ENCODE measurements around the gene EFS. TPM values are rescaled to one million over a fixed set of nuclear protein-coding genes. Genes with fewer than 3 reads are reported as not detected.

Gene EFS
- total RNA-seq, 1 experiment from 2014 or later = not detected

DNA sequence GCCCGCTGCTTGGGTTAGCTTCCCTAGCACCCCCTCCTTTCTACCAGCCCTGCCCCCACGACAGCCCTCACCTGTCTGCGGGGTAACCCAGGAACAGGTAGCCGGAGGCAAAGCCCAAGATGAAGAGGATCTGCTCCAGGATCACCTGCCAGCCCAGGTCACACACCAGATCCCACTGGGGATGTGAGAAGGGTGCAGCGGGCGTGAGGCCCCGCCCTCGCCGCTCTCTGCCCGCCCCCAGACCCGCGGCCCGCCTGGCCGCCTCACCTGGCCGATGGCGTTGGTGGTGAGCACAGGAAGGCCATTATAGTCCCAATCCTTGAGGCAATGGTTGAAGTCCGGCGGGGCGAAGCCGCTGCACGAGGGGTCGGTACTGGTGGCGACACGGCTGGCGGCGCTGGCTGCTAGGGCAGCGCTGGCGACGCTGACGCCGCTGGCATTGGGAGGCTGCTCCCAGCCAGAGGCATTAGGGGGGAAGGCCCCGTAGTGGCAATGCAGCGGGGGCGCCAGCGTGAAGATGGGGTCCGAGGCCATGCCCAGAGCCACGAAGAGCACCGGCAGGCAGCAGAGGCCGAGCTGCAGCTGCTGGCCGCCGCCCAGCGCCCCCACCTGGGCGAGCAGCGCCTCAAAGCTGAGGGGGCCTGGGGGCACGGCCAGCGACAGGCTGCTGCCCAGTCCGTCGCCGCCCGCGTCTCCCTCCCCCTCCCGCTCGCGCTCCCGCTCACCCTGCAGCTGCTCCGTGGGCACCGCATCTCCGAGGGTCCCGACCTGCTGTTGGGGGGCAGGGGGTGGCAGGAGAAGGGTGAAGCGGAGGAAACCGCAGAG is 13.1 kb downstream of the EFS start:
- ChIA-PET CTCF (interaction anchor here (0.7 kb wide), 1 partner anchor 28 kb away, joined by 3 read pairs; no protein-coding TSS in a partner anchor), POLR2A (no interaction called here)
- H3K4me1 Mint-ChIP-seq (ENCODE audit: insufficient read depth, unreplicated experiment) = no peaks in the 10 kb centered on the region
- BruUV-seq (replicated peaks) = no TSS peak
- H3K4me3 Mint-ChIP-seq (ENCODE audit: unreplicated experiment) = no peak overlapping the region
- H3K27me3 Mint-ChIP-seq (ENCODE audit: insufficient read depth, unreplicated experiment) = peaks cover 71% of the 10 kb centered on the region
- DNase-seq (ENCODE audit: unreplicated experiment) = no peak
- no peak overlapping the region for H3K27ac Mint-ChIP-seq (ENCODE audit: low read depth, unreplicated experiment)
- TF ChIP-seq, protein P1, sequence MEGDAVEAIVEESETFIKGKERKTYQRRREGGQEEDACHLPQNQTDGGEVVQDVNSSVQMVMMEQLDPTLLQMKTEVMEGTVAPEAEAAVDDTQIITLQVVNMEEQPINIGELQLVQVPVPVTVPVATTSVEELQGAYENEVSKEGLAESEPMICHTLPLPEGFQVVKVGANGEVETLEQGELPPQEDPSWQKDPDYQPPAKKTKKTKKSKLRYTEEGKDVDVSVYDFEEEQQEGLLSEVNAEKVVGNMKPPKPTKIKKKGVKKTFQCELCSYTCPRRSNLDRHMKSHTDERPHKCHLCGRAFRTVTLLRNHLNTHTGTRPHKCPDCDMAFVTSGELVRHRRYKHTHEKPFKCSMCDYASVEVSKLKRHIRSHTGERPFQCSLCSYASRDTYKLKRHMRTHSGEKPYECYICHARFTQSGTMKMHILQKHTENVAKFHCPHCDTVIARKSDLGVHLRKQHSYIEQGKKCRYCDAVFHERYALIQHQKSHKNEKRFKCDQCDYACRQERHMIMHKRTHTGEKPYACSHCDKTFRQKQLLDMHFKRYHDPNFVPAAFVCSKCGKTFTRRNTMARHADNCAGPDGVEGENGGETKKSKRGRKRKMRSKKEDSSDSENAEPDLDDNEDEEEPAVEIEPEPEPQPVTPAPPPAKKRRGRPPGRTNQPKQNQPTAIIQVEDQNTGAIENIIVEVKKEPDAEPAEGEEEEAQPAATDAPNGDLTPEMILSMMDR (IDR thresholded peaks at IDR 0.05; ENCODE audit: unreplicated experiment) = no peak
- no peaks in the 10 kb centered on the region for H3K36me3 Mint-ChIP-seq (ENCODE audit: insufficient read depth, unreplicated experiment)
- H3K9me3 Mint-ChIP-seq (ENCODE audit: unreplicated experiment) = peaks cover 7% of the 10 kb centered on the region
- intact Hi-C loops (cut with micrococcal nuclease) = no loop called here

DNA sequence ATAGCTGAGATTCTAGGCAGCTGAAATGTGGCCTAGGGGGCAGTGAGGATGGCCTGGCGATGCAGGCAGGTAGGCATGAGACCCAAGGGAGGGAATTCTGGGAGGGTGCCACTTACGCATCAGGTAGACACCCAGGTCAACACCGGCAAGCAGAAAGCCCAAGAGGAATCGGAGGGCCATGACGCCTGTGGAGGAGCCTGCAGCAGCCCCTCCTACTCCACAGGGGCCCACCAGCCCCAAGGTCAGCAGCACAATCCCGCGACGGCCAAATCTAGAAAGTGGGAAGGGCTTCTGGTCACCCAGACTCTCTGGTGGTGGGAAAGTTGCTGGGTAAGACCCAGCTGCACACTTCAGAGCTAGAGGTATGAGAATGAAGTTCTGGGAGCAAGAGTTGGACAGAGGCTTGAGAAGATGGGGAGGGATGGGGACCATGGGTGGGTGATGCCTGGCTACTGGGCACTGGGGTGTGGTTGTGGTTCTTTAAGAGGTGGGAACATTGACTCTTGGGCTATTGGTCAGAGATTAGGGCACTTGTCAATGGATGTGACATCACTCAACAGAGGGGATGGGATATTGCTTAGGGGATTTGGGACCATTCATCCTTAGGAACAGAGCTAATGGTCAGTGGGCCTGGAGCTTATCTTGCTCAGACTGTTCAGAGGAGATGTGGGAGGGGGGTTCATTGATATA is 15.7 kb downstream of the EFS start:
- TF ChIP-seq, protein P1 (IDR thresholded peaks at IDR 0.05; ENCODE audit: unreplicated experiment) = no peak
- BruUV-seq (replicated peaks) = no TSS peak
- ChIA-PET POLR2A (no interaction called here), CTCF (interaction anchor here (0.6 to 1.1 kb wide), 4 partner anchors 14 to 31 kb away, joined by 3 to 4 read pairs (median 3); no protein-coding TSS in a partner anchor)
- intact Hi-C loops (cut with micrococcal nuclease) = no loop called here
- H3K4me1 Mint-ChIP-seq (ENCODE audit: insufficient read depth, unreplicated experiment) = no peaks in the 10 kb centered on the region
- H3K9me3 Mint-ChIP-seq (ENCODE audit: unreplicated experiment) = peaks cover 7% of the 10 kb centered on the region
- no peak for DNase-seq (ENCODE audit: unreplicated experiment)
- H3K27me3 Mint-ChIP-seq (ENCODE audit: insufficient read depth, unreplicated experiment) = peaks cover 47% of the 10 kb centered on the region
- no peak overlapping the region for H3K4me3 Mint-ChIP-seq (ENCODE audit: unreplicated experiment)
- H3K27ac Mint-ChIP-seq (ENCODE audit: low read depth, unreplicated experiment) = no peak overlapping the region
- H3K36me3 Mint-ChIP-seq (ENCODE audit: insufficient read depth, unreplicated experiment) = no peaks in the 10 kb centered on the region

DNA sequence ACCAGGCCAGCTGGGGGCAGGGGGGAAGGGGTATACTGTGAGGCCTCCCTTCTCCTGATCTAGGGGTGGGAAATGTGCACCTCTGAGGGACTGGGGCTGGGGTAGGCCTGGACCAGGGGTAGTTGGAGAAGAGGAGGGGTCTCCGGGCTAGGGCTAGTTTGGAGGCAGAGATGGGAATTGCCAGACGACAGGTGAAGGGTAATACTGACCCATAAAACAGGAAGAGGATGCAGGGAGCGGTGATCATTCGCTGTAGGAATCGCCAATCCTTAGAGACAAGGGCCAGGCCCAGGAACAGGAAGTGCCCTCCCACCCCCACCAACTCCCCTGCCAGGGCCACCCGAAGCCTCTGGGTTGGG is 16.7 kb downstream of the EFS start:
- H3K4me1 Mint-ChIP-seq (ENCODE audit: insufficient read depth, unreplicated experiment) = no peaks in the 10 kb centered on the region
- peaks cover 7% of the 10 kb centered on the region for H3K9me3 Mint-ChIP-seq (ENCODE audit: unreplicated experiment)
- DNase-seq (ENCODE audit: unreplicated experiment) = no peak
- TF ChIP-seq, protein P1 (IDR thresholded peaks at IDR 0.05; ENCODE audit: unreplicated experiment) = no peak
- intact Hi-C loops (cut with micrococcal nuclease) = no loop called here
- H3K36me3 Mint-ChIP-seq (ENCODE audit: insufficient read depth, unreplicated experiment) = no peaks in the 10 kb centered on the region
- H3K4me3 Mint-ChIP-seq (ENCODE audit: unreplicated experiment) = no peak overlapping the region
- no TSS peak for BruUV-seq (replicated peaks)
- peaks cover 37% of the 10 kb centered on the region for H3K27me3 Mint-ChIP-seq (ENCODE audit: insufficient read depth, unreplicated experiment)
- POLR2A ChIA-PET = no interaction called here
- no peak overlapping the region for H3K27ac Mint-ChIP-seq (ENCODE audit: low read depth, unreplicated experiment)
- CTCF ChIA-PET = interaction anchor here (0.7 kb wide), 1 partner anchor 21 kb away, joined by 4 read pairs; no protein-coding TSS in a partner anchor

DNA sequence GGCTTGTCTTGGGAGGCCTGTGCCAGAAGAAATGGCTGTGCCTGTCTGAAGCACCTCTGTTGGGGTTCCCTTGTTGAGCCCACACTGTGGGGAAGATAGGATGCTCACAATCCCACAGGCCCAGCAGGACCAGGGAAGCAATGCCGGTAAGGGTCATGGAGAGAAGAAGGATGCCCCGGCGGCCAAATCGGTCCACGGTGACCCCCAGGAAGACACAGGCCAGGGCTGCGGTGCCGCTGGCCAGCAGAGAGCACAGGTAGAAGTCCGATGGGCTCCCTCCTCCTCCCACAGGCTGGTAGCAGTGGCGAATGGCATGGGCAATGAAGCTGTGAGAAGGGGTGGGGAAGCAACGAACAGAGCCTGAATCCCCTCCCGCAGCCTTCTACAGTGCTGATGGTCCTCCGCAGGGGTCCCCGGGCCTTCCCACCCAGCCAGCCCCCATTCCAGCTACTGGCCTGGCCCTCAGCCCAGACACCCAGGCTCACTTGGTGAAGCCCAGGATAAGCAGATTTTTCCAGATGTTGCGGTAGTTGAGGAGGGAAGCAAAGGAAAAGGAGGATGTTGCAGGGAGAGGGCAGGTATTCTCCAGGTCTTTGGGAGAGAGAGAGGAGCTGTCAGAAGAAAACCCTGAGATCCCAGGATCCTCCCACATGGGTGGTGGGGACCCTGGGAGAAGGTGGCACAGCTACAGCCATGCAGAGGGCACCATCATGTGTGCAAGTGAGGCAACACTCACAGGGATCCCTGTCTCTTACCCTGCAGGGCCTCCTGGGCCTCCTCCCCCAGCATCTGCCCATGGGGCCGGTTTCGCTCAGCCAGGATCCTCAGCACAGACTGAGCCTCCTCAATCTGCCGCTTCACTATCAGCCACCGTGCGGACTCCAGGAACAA is 17.3 kb downstream of the EFS start:
- H3K4me3 Mint-ChIP-seq (ENCODE audit: unreplicated experiment) = no peak overlapping the region
- no peaks in the 10 kb centered on the region for H3K36me3 Mint-ChIP-seq (ENCODE audit: insufficient read depth, unreplicated experiment)
- no peak overlapping the region for H3K27ac Mint-ChIP-seq (ENCODE audit: low read depth, unreplicated experiment)
- POLR2A ChIA-PET = no interaction called here
- BruUV-seq (replicated peaks) = no TSS peak
- TF ChIP-seq, protein P1 (IDR thresholded peaks at IDR 0.05; ENCODE audit: unreplicated experiment) = no peak
- H3K4me1 Mint-ChIP-seq (ENCODE audit: insufficient read depth, unreplicated experiment) = no peaks in the 10 kb centered on the region
- intact Hi-C loops (cut with micrococcal nuclease) = no loop called here
- peaks cover 31% of the 10 kb centered on the region for H3K27me3 Mint-ChIP-seq (ENCODE audit: insufficient read depth, unreplicated experiment)
- H3K9me3 Mint-ChIP-seq (ENCODE audit: unreplicated experiment) = peaks cover 7% of the 10 kb centered on the region
- CTCF ChIA-PET = no interaction called here
- DNase-seq (ENCODE audit: unreplicated experiment) = no peak
